ENCODE results near the gene C17orf107.
A peak's percentile ranks its signal among the peaks of the same experiment; 100 is the strongest.

C17orf107 gene

DNA sequence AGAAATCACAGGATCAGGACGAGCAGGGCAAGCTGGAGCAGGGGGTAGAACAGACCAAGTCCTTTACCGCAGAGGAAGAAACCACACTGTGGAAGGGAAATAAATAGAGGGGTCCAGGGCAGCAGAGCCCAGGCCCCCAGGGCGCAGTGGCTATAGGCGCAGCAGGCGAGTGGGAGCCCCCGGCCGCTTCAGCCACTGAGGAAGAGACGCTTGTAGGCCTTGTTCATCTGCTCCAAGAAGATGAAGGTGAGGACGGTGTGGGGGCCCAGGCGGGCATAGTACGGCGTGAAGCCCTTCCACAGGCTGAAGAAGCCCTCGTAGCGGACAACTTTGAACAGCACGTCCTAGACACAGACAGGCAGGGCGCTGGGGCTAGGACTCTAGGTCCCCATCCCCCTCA lies 38.2 kb downstream of the C17orf107 start:
- ATAC-seq, result no peak

- no peak for ATAC-seq
Observed at GRCh38 chr17:4938069-4938491, 38.7 kb downstream of the C17orf107 start.

DNA sequence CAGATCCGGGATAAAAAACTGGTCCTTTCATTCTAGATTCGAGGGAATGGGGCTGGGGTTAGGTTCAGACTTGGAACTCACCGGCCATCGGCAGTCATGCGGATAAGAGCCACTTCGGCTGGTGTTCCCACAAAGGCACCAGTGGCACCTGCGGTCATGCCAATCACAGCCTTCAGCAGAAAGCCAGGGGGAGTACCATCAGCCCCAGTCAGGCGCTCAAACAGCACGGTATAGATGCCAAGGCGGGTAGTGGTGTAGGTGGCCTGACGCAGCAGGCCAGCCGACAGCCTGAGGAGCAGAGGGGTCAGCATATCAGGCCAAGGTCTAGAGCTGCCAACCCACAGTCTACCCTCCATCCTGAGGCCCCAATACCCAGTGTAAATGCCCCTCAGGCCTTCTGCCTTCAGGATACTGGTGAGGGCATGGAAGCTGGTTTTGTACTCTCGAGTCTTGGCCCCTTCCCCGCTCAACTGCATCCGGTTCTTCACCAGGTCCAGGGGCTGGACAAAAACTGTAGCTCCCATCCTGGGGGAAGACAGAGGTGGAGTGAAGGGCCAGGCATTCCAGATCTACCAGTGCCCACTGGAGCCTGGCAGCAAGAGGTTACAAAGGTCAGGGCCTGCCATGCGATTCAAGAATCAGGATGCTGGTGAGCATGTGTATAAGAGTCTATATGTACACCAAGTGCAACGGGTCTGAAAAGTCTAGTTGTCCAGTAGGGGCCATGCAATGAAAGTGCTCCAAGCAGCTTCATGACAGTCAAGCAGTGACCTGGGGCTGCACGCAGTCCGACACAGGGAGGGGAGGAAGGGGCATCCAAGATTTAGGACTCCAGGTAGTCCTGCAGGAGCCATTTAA lies 39.6 kb downstream of the C17orf107 start:
- no peak for ATAC-seq

- ATAC-seq, result peak; percentile 0
Observed at GRCh38 chr17:4939546-4939795, 40.1 kb downstream of the C17orf107 start.

GRCh38 chr17:4939796-4940554 lies 40.6 kb downstream of the C17orf107 start, which contains the start of the genes RNF167 and SLC25A11:
TSS of gene RNF167 (plus strand) at chr17:4940268. CDS start at chr17:4940910, 642 bp downstream.
TSS of gene SLC25A11 (minus strand) at chr17:4940046. CDS start at chr17:4939910, 136 bp downstream.
- ATAC-seq, result peak; percentile 85 to 86

DNA sequence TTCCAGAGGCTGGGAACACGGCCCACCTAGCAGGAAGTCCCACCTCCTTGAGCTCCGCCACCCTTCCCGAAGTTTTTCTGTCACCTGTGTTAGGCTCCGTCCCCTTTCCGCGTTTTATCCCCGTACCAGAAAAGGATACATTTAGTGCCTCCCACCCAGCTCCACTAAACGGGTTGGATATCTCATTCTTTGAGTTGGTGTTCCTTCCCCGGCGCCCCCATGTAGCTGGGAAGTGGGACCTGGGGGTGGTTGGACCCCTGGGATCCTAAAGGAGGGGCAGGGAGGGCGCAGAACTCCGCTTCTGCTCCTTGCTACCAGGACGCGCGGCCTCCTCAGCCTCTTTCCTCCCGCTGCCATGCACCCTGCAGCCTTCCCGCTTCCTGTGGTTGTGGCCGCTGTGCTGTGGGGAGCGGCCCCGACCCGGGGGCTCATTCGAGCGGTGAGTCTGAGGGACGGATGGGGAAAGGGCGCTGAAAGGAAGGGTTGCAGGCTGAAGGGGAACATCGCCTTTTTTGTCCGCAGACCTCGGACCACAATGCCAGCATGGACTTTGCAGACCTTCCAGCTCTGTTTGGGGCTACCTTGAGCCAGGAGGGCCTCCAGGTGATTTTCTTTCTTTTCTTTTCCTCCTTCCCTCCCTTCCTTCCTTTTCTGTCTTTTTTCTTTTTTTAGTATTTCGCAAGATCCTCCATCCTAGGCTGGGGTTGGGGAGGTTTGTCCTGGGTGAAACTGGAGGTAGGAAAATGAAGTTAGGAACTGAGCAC lies 41.4 kb downstream of the C17orf107 start:
- no peak for ATAC-seq

GRCh38 chr17:4941319-4941610 lies 41.9 kb downstream of the C17orf107 start:
- no peak for ATAC-seq

GRCh38 chr17:4942760-4943508 lies 43.6 kb downstream of the C17orf107 start:
- no peak for ATAC-seq

GRCh38 chr17:4944163-4944553 lies 44.8 kb downstream of the C17orf107 start:
- ATAC-seq, result no peak

GRCh38 chr17:4944554-4945175 lies 45.3 kb downstream of the C17orf107 start:
- no peak for ATAC-seq

GRCh38 chr17:4945176-4945943 lies 46.0 kb downstream of the C17orf107 start:
- peak; percentile 47 to 53 for ATAC-seq

DNA sequence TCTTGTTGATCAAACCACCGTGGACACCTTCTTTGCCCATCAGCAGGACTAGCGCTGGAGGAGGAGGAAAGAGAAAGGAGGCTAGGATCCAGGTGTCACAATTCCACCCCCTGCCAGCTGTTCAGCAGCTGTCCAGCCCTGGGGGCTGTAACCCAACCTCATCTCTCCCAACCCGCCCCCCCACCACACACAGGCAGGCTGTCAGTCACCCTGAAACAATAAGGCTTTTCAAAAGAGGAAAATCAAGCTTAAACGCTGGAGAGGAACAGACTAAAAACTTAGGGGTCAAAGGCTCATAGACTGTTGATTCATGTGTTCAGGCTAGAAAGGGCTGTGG lies 46.6 kb downstream of the C17orf107 start:
- no peak for ATAC-seq

GRCh38 chr17:4946312-4946976 lies 47.1 kb downstream of the C17orf107 start:
- ATAC-seq, result no peak

DNA sequence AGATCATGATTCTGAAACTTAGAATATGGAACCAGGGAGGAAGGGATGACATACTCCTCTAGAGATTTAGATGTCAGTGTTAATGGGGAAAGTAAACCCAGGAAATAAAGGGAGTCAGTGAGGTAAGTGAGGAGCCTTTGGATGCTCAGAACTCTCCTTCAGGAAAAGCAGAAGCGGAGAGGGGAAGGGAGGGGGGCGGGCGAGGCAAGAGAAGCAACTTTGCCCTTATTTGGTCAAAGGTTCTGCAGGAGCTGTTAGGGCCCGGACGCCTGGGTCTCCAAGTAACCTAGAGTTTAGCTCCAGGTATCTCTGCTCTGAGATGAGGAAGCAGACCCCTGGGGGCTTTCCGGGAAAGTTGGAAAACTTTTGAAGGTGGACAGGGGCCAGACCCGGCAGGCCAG lies 47.7 kb downstream of the C17orf107 start:
- no peak for ATAC-seq

- ATAC-seq, result peak; percentile 11 to 18
Observed at GRCh38 chr17:4947411-4948165, 48.3 kb downstream of the C17orf107 start.

DNA sequence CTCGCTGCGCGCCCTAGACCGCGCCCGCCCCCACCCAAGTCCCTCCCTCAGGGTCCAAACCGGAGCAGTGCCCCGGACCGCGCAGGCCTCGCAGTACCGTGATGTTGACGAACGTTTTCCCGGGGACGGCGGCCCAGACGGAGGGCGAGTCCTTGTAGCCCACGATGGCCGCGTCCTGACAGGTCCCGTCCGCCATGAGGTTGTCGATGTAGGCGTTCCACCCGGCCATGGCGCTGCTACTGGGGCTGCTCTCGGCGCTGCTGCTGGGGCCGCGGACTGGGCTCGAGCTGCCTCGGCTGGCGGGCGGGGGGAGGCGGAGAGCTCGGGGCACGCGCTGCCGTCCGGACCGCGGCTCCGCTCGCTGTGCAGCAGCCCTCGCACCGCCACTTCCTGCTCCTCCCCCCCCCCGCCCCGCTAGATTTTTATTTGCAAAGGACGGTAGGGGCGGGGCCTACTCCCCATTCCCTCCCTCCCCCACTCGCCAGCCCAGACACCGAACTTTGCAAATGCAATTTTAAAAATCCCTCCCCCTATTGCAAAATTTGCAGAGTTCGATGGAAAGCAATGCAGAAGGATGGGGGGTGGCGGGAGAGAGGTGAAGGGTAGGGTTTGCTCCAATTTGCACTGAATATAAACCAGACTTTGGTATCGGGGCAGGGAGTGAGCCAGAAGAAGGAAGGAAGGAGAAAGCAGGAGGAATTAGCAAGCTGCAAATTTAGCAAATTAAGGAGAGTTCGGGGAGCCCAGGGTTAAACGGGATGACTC lies 49.0 kb downstream of the C17orf107 start, which contains the start of gene PFN1:
PFN1 (minus strand) TSS at position 365 of the 765 bp plus-strand sequence; CDS start at position 229, 136 bp downstream.
- ATAC-seq, result peak; percentile 24 to 36

GRCh38 chr17:4948931-4949320 lies 49.6 kb downstream of the C17orf107 start:
- peak; percentile 41 to 43 for ATAC-seq

DNA sequence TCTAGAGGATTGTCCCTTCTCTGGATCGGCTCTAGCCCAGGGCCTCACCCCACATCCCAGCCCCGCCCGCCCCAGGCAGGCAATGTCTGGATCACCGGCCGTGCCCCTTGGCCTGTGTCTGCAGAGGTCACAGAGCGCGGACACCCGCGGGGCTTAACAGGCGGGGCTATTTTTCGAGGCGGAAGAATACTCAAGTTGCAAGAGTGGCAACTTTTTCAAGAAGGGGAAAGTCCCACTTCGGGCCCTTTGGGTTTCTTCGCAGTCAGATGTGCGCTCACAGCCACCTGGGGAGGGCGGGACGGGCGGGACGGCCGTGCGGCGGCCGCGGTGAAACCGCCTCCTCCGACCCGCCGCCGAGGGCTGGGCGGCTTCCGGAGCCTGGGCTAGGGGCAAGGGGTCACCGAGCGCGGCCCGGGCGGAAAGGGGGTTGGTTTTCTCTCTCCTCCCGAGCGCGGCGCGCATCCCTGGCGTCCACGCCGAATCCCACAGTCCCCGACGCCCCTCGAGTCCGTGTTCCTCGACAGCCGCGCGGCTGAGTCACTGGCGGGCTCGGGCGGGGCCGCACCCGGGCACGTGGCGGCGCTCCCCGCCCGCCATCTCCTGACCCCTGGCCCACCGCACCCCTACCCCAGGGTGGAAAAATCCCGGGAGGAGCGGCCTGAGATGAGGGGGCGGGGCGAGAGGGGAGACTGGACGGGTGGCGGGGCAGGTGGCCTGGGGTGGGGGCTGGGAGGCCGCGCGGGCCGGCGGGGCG lies 50.2 kb downstream of the C17orf107 start:
- peak; percentile 32 to 42 for ATAC-seq
